ENCODE measurements around the gene UCP3. TPM values are rescaled to one million over a fixed set of nuclear protein-coding genes. Genes with fewer than 3 reads are reported as not detected.
A peak's percentile ranks its signal among the peaks of the same experiment; 100 is the strongest.

Gene UCP3
- total RNA-seq, 1 donor from 2014 or later = 5.7 TPM

DNA sequence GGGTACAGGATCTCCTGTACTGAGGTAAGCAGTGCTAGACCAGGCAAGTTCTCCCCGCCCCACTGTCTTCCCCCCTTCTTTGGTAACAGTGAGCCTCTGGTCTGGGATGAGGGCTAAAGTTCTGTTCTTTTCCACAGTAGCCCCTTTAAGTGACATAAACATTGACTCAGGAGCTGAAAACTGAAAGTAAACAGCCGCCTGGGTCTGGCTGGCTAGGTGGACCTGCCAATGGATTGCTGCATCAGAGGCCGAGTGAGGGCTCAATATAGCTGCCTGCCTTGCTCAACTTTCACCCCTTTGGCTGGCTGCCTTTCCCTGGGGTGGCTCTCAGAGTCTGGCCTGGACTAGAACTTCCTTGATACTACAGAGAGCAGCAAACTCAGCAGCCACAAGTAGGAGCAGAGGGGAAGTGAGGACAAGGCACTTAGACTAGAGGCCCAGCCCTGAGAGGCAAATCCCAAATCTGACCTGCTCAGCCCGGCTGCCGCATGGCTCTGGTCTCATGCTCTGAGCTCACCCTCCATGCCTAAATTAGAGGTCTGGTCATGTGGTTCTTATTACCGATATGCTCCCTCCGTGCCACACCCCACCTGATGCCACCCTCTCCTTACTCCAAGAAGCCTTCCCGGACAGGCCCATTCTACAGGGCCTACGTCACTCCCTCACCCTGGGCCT lies 9.6 kb upstream of the UCP3 start:
- H3K36me3 Mint-ChIP-seq (ENCODE audit: low read depth) = peaks cover 20% of the 10 kb centered on the region
- H3K4me1 Mint-ChIP-seq = peaks cover 33% of the 10 kb centered on the region
- POLR2A ChIA-PET = interaction anchor here (4.0 to 4.9 kb wide), 2 partner anchors 38 to 46 kb away, joined by 22 to 67 read pairs; partner anchors contain the start of gene UCP2
- ATAC-seq (ENCODE audit: low read depth) = no peak
- peak overlapping the region; percentile 36 for H3K27ac Mint-ChIP-seq
- no peak for DNase-seq
- intact Hi-C loops (cut with micrococcal nuclease) = no loop called here
- CTCF ChIA-PET = interaction anchor here (1.2 kb wide), 1 partner anchor 8 kb away, joined by 5 read pairs; no protein-coding TSS in a partner anchor
- H3K9me3 Mint-ChIP-seq = no peaks in the 10 kb centered on the region
- H3K4me3 Mint-ChIP-seq = no peak overlapping the region
- TF ChIP-seq, protein P1, sequence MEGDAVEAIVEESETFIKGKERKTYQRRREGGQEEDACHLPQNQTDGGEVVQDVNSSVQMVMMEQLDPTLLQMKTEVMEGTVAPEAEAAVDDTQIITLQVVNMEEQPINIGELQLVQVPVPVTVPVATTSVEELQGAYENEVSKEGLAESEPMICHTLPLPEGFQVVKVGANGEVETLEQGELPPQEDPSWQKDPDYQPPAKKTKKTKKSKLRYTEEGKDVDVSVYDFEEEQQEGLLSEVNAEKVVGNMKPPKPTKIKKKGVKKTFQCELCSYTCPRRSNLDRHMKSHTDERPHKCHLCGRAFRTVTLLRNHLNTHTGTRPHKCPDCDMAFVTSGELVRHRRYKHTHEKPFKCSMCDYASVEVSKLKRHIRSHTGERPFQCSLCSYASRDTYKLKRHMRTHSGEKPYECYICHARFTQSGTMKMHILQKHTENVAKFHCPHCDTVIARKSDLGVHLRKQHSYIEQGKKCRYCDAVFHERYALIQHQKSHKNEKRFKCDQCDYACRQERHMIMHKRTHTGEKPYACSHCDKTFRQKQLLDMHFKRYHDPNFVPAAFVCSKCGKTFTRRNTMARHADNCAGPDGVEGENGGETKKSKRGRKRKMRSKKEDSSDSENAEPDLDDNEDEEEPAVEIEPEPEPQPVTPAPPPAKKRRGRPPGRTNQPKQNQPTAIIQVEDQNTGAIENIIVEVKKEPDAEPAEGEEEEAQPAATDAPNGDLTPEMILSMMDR (IDR thresholded peaks at IDR 0.05) = no peak
- H3K27me3 Mint-ChIP-seq = no peaks in the 10 kb centered on the region

DNA sequence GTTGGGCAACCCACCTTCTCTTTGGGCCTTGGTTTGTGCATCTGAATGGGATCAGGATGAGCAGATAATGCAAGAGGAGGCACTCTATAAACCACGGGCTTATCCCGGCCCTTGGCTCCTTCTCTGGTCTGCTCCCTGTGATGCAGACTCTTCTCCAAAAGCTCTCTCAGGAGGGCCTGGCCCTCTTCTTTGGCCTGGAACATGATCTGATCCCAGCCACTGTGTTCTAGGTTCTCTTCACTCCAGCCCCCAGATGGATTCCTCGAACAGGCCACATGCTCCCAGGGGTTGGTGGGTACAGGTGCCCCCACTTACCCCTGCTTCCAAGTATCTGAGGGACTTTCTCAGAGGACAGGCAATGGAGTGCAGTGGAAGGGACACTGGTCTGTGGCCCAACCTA lies 8.7 kb upstream of the UCP3 start:
- Mint-ChIP-seq H3K36me3 (ENCODE audit: low read depth) (peaks cover 16% of the 10 kb centered on the region), H3K27ac (no peak overlapping the region), H3K27me3 (no peaks in the 10 kb centered on the region), H3K9me3 (no peaks in the 10 kb centered on the region), H3K4me3 (no peak overlapping the region), H3K4me1 (peaks cover 35% of the 10 kb centered on the region)
- ATAC-seq (ENCODE audit: low read depth) = no peak
- ChIA-PET CTCF (no interaction called here), POLR2A (interaction anchor here (4.9 kb wide), 1 partner anchor 46 kb away, joined by 22 read pairs; no protein-coding TSS in a partner anchor)
- intact Hi-C loops (cut with micrococcal nuclease) = no loop called here
- DNase-seq = no peak
- TF ChIP-seq, protein P1 (IDR thresholded peaks at IDR 0.05) = no peak

DNA sequence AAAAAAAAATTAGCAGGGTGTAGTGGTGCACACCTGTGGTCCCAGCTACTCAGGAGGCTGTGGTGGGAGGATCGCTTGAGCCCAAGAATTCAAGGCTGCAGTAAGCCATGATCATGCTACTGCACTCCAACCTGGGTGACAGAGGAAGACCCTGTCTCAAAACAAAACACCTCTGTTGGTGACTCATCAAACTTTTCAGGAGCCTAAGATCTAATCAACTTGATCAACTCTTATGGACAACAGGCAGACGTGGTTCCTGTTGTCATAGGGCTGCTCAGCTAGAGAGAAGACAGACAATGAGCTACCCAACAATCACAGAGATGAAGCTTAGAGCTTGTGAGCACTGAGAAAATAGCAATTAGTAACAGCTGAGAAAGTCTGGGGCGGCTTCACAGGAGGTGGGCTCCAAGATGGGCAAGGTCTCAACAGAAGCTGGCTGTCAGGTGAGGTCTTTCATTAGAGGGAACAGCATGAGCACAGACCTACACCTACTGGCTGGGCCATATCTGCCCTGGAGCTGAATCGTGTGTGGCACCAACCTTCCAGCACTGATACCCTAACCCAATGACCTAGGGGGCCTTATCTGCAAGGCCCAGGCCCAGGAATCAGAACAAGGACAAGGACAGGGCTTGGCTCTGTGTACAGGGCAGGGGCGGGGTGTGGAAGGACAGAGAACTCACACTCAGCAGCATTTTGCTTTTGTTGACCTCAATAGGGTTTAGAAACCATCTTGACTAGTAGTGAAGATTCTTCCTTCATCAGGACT lies 7.2 kb upstream of the UCP3 start:
- peaks cover 19% of the 10 kb centered on the region for H3K36me3 Mint-ChIP-seq (ENCODE audit: low read depth)
- H3K27me3 Mint-ChIP-seq = no peaks in the 10 kb centered on the region
- no peak for ATAC-seq (ENCODE audit: low read depth)
- H3K4me1 Mint-ChIP-seq = peaks cover 51% of the 10 kb centered on the region
- ChIA-PET CTCF (interaction anchor here (1.6 kb wide), 1 partner anchor 43 kb away, joined by 3 read pairs; no protein-coding TSS in a partner anchor), POLR2A (interaction anchor here (1.0 to 4.9 kb wide), 4 partner anchors 19 to 44 kb away, joined by 4 to 22 read pairs (median 6); no protein-coding TSS in a partner anchor)
- intact Hi-C loops (cut with micrococcal nuclease) = no loop called here
- no peak overlapping the region for H3K27ac Mint-ChIP-seq
- TF ChIP-seq, protein P1 (IDR thresholded peaks at IDR 0.05) = no peak
- H3K9me3 Mint-ChIP-seq = no peaks in the 10 kb centered on the region
- H3K4me3 Mint-ChIP-seq = no peak overlapping the region
- no peak for DNase-seq

DNA sequence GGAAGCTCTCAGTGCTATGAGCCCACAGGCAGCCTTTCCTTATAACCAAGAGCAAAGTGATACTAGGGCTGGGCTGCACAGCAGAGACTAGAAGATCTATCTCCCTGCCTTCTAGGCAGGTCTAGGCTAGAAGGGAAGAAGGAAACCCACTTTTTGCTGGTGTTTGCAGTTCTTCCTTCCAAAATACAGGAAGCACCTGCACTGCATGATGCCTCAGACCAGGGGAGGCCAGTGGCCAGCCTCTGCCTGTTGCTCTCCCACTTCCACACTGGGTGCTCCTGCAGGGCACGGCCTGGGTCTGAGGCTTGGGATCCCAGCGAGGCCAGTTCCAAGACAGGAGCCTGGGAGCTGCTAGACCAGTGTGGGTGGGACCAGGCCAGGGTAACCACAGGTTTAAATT lies 6.0 kb upstream of the UCP3 start:
- TF ChIP-seq, protein P1 (IDR thresholded peaks at IDR 0.05) = no peak
- Mint-ChIP-seq H3K27me3 (no peaks in the 10 kb centered on the region), H3K36me3 (ENCODE audit: low read depth) (peaks cover 19% of the 10 kb centered on the region), H3K27ac (no peak overlapping the region), H3K9me3 (no peaks in the 10 kb centered on the region), H3K4me3 (no peak overlapping the region), H3K4me1 (peaks cover 63% of the 10 kb centered on the region)
- POLR2A ChIA-PET = interaction anchor here (1.1 to 4.9 kb wide), 4 partner anchors 17 to 43 kb away, joined by 4 to 22 read pairs (median 7); partner anchors contain the start of gene UCP2
- DNase-seq (no peak), ATAC-seq (ENCODE audit: low read depth) (no peak)
- intact Hi-C loops (cut with micrococcal nuclease) = no loop called here
- CTCF ChIA-PET = interaction anchor here (1.6 kb wide), 1 partner anchor 42 kb away, joined by 3 read pairs; no protein-coding TSS in a partner anchor

DNA sequence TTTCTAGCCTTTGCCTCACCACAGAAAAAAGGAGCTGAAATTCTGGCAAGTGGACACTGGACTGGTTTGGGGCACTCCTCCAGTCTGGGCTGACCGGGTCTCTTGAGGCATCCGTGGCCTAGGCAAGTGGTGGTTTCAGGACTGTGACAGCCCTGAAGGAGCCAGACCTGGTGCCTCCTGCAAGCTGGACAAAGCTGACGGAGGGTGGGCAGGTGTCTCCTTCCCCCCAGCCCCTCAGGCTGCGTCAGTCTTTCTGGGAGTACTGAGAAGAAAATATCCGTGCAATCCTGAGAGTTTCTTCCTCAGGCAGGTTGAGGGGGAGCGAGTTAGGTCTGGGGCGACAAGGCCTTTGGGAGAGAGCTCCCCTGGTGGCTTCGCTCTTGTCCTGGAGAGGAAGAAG lies 4.3 kb upstream of the UCP3 start:
- ATAC-seq (ENCODE audit: low read depth) (no peak), DNase-seq (no peak)
- H3K27ac Mint-ChIP-seq = peak overlapping the region; percentile 92
- intact Hi-C loops (cut with micrococcal nuclease) = no loop called here
- TF ChIP-seq, protein P1 (IDR thresholded peaks at IDR 0.05) = no peak
- ChIA-PET POLR2A (interaction anchor here (1.0 to 2.0 kb wide), 3 partner anchors 8 to 49 kb away, joined by 5 to 7 read pairs (median 6); partner anchors contain the start of gene UCP2), CTCF (interaction anchor here (2.4 kb wide), 1 partner anchor 48 kb away, joined by 7 read pairs; no protein-coding TSS in a partner anchor)
- H3K9me3 Mint-ChIP-seq = no peaks in the 10 kb centered on the region
- H3K4me1 Mint-ChIP-seq = peaks cover 72% of the 10 kb centered on the region
- H3K4me3 Mint-ChIP-seq = no peak overlapping the region
- no peaks in the 10 kb centered on the region for H3K27me3 Mint-ChIP-seq
- peaks cover 19% of the 10 kb centered on the region for H3K36me3 Mint-ChIP-seq (ENCODE audit: low read depth)
